Mammary epithelial cell (primary cell): ENCODE measurements around the gene TAAR6.

ENCODE experiments used
- EZH2 ChIP-seq: IDR thresholded peaks from 2 replicates; pipeline ENCODE4 v1.6.1; 2012; ENCODE audit warnings: low read length, inconsistent platforms, borderline replicate concordance
- TF ChIP-seq, protein P1 (sequence below), 2 donors: IDR thresholded peaks in 1 of 2; conservative IDR thresholded peaks in 1 of 2; 2 replicates each; pipeline ENCODE4 v1.5.1; 2011 to 2012; ENCODE audit warnings: inconsistent platforms in 2 of 2, low read length in 2 of 2, mild to moderate bottlenecking in 2 of 2, control low read depth in 1 of 2, low read depth in 1 of 2; ENCODE audit not compliant: insufficient read depth in 1 of 2; ENCODE audit errors: extremely low read depth in 1 of 2

GRCh38 chr6:132525866-132526265 is 44.3 kb upstream of the TAAR6 start:
- no peak for TF ChIP-seq EZH2
- TF ChIP-seq, protein P1, sequence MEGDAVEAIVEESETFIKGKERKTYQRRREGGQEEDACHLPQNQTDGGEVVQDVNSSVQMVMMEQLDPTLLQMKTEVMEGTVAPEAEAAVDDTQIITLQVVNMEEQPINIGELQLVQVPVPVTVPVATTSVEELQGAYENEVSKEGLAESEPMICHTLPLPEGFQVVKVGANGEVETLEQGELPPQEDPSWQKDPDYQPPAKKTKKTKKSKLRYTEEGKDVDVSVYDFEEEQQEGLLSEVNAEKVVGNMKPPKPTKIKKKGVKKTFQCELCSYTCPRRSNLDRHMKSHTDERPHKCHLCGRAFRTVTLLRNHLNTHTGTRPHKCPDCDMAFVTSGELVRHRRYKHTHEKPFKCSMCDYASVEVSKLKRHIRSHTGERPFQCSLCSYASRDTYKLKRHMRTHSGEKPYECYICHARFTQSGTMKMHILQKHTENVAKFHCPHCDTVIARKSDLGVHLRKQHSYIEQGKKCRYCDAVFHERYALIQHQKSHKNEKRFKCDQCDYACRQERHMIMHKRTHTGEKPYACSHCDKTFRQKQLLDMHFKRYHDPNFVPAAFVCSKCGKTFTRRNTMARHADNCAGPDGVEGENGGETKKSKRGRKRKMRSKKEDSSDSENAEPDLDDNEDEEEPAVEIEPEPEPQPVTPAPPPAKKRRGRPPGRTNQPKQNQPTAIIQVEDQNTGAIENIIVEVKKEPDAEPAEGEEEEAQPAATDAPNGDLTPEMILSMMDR (conservative IDR thresholded peaks at IDR 0.05 in 1 of 2, IDR thresholded peaks at IDR 0.05 in 1 of 2; ENCODE audit: extremely low read depth in 1 of 2, insufficient read depth in 1 of 2, low read depth in 1 of 2, low read length in 2 of 2) = no peak
